Lower lobe of right lung (tissue), 2 donors: ENCODE results near the gene IDH3G. TPM values are rescaled to one million over a fixed set of nuclear protein-coding genes. Genes with fewer than 3 reads are reported as not detected.

Experiments
- ATAC-seq, 2 donors: fragments of 200-7000 bp; cut with Tn5 transposase; one replicate each; pipeline ENCODE4 v1.9.1; 2020 to 2022; ENCODE audit warnings: mild to moderate bottlenecking in 2 of 2, moderate library complexity in 2 of 2
- DNase-seq: peaks from one replicate; pipeline ENCODE4 v3.0.0-alpha.2; 2020
- H3K27ac ChIP-seq: fragments of 200-600 bp; one replicate; pipeline ENCODE4 v1.8.0; 2022
- H3K27me3 ChIP-seq: fragments of 200-600 bp; one replicate; pipeline ENCODE4 v1.8.0; 2022; ENCODE audit warnings: low read depth
- H3K36me3 ChIP-seq: fragments of 200-600 bp; one replicate; pipeline ENCODE4 v1.8.0; 2022; ENCODE audit warnings: mild to moderate bottlenecking
- H3K4me1 ChIP-seq: fragments of 200-600 bp; one replicate; pipeline ENCODE4 v1.8.0; 2022
- H3K4me3 ChIP-seq: fragments of 200-600 bp; one replicate; pipeline ENCODE4 v1.8.0; 2022; ENCODE audit warnings: mild to moderate bottlenecking
- H3K9me3 ChIP-seq: fragments of 200-600 bp; one replicate; pipeline ENCODE4 v1.8.0; 2022
- intact Hi-C: fragments of 100-400 bp; cut with DNase I; formaldehyde crosslinking; loops from one replicate; pipeline ENCODE4 v1.11.0; 2022
- total RNA-seq: library from RNA; stranded (reverse); fragmentation: NEBNext Ultra II Directional; extraction: Animal tissue kit (Norgen Biotek cat#: 25700); gene quantifications from one replicate; pipeline ENCODE4 v1.2.1, GENCODE V29; 2021
- TF ChIP-seq, protein P1 (sequence below): fragments of 200-600 bp; IDR thresholded peaks from one replicate; pipeline ENCODE4 v1.8.0; 2022; ENCODE audit warnings: antibody characterized with exemption, mild to moderate bottlenecking
- donor health status: DM: no; HTN: yes; CAD: no; lungs with severe emphysema.

IDH3G gene
- total RNA-seq, 1 donor from 2014 or later: 50.1 TPM

- no peak for DNase-seq
- H3K27me3 ChIP-seq: peaks cover 12% of the 10 kb centered on the region
These were observed 32.8 kb upstream of the IDH3G start for GRCh38 chrX:153827016-153827415.

DNA sequence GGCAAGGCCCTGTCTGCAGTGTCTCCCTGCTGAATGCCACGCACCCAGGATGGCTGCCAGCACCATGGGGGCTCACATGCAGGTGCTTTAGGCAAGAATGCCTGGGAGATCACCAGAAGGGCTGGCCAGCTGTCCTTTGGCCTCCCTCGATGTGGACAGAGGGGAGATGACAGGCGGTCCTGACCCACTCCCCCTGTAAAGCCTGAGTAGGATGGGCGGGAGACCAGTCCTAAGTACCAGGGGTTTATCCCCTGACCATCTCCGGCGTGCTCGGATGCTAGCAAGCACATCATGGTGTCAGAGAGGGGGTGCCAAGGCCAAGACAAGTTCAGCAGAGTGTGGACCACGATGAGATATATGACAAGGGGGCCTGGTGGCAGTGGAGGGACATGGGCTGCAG is 30.9 kb upstream of the IDH3G start:
- intact Hi-C loops: no loop called here
- H3K27me3 ChIP-seq: peaks cover 11% of the 10 kb centered on the region

More at GRCh38 chrX:153827016-153827415, 32.8 kb upstream of the IDH3G start:
- H3K36me3 ChIP-seq: no peaks in the 10 kb centered on the region
- H3K27ac ChIP-seq: no peak overlapping the region
- intact Hi-C loops: no loop called here
- H3K9me3 ChIP-seq: no peaks in the 10 kb centered on the region
- TF ChIP-seq, protein P1, sequence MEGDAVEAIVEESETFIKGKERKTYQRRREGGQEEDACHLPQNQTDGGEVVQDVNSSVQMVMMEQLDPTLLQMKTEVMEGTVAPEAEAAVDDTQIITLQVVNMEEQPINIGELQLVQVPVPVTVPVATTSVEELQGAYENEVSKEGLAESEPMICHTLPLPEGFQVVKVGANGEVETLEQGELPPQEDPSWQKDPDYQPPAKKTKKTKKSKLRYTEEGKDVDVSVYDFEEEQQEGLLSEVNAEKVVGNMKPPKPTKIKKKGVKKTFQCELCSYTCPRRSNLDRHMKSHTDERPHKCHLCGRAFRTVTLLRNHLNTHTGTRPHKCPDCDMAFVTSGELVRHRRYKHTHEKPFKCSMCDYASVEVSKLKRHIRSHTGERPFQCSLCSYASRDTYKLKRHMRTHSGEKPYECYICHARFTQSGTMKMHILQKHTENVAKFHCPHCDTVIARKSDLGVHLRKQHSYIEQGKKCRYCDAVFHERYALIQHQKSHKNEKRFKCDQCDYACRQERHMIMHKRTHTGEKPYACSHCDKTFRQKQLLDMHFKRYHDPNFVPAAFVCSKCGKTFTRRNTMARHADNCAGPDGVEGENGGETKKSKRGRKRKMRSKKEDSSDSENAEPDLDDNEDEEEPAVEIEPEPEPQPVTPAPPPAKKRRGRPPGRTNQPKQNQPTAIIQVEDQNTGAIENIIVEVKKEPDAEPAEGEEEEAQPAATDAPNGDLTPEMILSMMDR: no peak
- no peak overlapping the region for H3K4me3 ChIP-seq
- peaks cover 4% of the 10 kb centered on the region for H3K4me1 ChIP-seq
- ATAC-seq: no peak

DNA sequence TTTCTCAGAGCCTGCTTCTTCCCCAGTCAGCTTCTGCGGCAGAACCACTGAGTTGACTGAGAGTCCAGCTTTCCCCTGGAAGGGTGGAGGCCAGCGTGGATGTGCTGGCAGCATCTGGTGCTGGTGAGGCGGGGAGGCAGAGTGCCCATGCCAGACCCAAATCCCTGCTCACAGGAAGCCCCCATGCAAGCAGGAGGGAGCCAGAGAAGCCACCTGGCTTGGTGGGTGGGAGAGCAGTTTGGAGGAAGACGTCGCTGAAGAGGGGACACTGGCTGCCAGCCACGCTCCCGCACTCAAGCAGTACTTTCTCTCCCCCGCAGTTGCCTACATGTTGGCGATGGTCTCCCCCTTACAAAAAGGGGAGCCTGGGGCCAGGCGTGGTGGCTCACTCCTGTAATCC is 30.2 kb upstream of the IDH3G start:
- Histone ChIP-seq H3K4me1 (peaks cover 2% of the 10 kb centered on the region), H3K27me3 (peaks cover 4% of the 10 kb centered on the region), H3K4me3 (no peak overlapping the region), H3K27ac (no peak overlapping the region), H3K9me3 (no peaks in the 10 kb centered on the region), H3K36me3 (no peaks in the 10 kb centered on the region)
- intact Hi-C loops: no loop called here
- no peak for DNase-seq
- TF ChIP-seq, protein P1: no peak
- no peak for ATAC-seq

More for the DNA sequence above, 30.9 kb upstream of the IDH3G start:
- ATAC-seq: no peak
- no peak overlapping the region for H3K27ac ChIP-seq
- no peak overlapping the region for H3K4me3 ChIP-seq
- TF ChIP-seq, protein P1: no peak
- H3K36me3 ChIP-seq: no peaks in the 10 kb centered on the region
- peaks cover 4% of the 10 kb centered on the region for H3K4me1 ChIP-seq
- no peaks in the 10 kb centered on the region for H3K9me3 ChIP-seq
- no peak for DNase-seq

DNA sequence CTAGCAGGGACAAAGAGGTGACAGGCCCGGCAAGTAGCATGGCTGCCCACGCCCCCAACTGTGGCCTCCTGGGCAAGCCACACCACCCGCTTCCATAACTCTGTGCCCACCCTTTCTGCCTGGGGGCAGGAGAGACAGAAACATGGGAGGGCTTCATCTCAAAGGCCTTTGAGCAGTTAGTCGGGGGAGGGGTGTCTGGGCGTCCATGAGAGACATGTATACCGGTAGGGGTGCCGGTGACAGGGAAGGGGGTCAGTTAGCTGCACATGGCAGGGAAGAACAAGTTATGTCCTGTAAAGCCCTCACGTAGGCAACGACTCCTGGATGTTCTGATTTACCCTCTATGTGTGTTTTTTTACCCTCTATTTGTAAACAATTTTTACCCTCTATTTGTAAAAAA is 26.9 kb upstream of the IDH3G start:
- Histone ChIP-seq H3K36me3 (no peaks in the 10 kb centered on the region), H3K27me3 (peaks cover 4% of the 10 kb centered on the region), H3K27ac (no peak overlapping the region), H3K9me3 (no peaks in the 10 kb centered on the region), H3K4me3 (no peak overlapping the region), H3K4me1 (no peaks in the 10 kb centered on the region)
- ATAC-seq (no peak), DNase-seq (no peak)
- TF ChIP-seq, protein P1: no peak
- intact Hi-C loops: no loop called here

GRCh38 chrX:153820601-153821000 is 26.4 kb upstream of the IDH3G start:
- TF ChIP-seq, protein P1: no peak
- Histone ChIP-seq H3K4me3 (no peak overlapping the region), H3K36me3 (no peaks in the 10 kb centered on the region), H3K4me1 (no peaks in the 10 kb centered on the region), H3K27me3 (peaks cover 4% of the 10 kb centered on the region), H3K9me3 (no peaks in the 10 kb centered on the region), H3K27ac (no peak overlapping the region)
- ATAC-seq: no peak
- no peak for DNase-seq
- intact Hi-C loops: no loop called here
